Stomach (tissue), 9 donors: ENCODE measurements around the gene BAHD1. TPM values are rescaled to one million over a fixed set of nuclear protein-coding genes. Genes with fewer than 3 reads are reported as not detected.

Source experiments
- DNase-seq, 2 donors: peaks; one replicate each; pipeline versions ENCODE4 v3.0.0 to v3.0.0-alpha.2; 2013 to 2019
- H3K27ac ChIP-seq, 5 donors: fragments of 200-600 bp in 4 of 5; sonication (generic) in 4 of 5; one replicate each; pipeline ENCODE4 v1.5.1; 2013 to 2019; ENCODE audit warnings: mild to moderate bottlenecking in 1 of 5, moderate library complexity in 1 of 5
- H3K27me3 ChIP-seq, 3 donors: fragments of 200-600 bp; sonication (generic); one replicate each; pipeline ENCODE4 v1.5.1; 2017 to 2019; ENCODE audit warnings: mixed run types in 1 of 3
- H3K36me3 ChIP-seq, 4 donors: fragments of 200-600 bp; sonication (generic); 1 replicate in 3 of 4; 2 replicates in 1 of 4; pipeline ENCODE4 v1.5.1; 2016 to 2019
- H3K4me1 ChIP-seq, 4 donors: fragments of 200-600 bp; sonication (generic); one replicate each; pipeline ENCODE4 v1.5.1; 2016 to 2019
- H3K4me3 ChIP-seq, 4 donors: fragments of 200-600 bp; sonication (generic) in 3 of 4; one replicate each; pipeline ENCODE4 v1.5.1; 2016 to 2019; ENCODE audit warnings: mild to moderate bottlenecking in 1 of 4
- H3K9me3 ChIP-seq, 4 donors: fragments of 200-600 bp; sonication (generic); one replicate each; pipeline ENCODE4 v1.5.1; 2016 to 2019
- CTCF ChIP-seq, 7 experiments: fragments of 450-650 bp in 4 of 7; fragments of 200-600 bp in 3 of 7; sonication (generic) in 3 of 7; IDR thresholded peaks; one replicate each; pipeline ENCODE4 v1.5.1; 2016 to 2019; ENCODE audit warnings: antibody characterized with exemption in 7 of 7, control low read depth in 2 of 7, mild to moderate bottlenecking in 1 of 7
- EP300 ChIP-seq: sonication (generic); formaldehyde crosslinking; IDR thresholded peaks from one replicate; pipeline ENCODE4 v1.6.1; 2017; ENCODE audit warnings: antibody characterized with exemption
- POLR2A ChIP-seq, 4 donors: fragments of 450-650 bp; IDR thresholded peaks; one replicate each; pipeline ENCODE4 v1.6.1; 2016; ENCODE audit warnings: antibody characterized with exemption in 4 of 4, control low read depth in 2 of 4, mild to moderate bottlenecking in 1 of 4, moderate library complexity in 1 of 4
- POLR2AphosphoS5 ChIP-seq, 3 donors: sonication (generic); formaldehyde crosslinking; IDR thresholded peaks; one replicate each; pipeline ENCODE4 v1.6.1; 2016; ENCODE audit warnings: antibody characterized with exemption in 3 of 3
- WGBS, 5 donors: extraction: QIAGEN DNeasy Blood & Tissue Kit in 3 of 5; methylation state at CpG; one replicate each; pipeline versions ENCODE4 v1.1.5 to v1.1.7; 2013 to 2018; 5-methylcytosine and 5-hydroxymethylcytosine counted together
- intact Hi-C: fragments of 100-400 bp; cut with DNase I; formaldehyde crosslinking; loops from one replicate; pipeline ENCODE4 v1.15.1; 2023; ENCODE audit warnings: low total_unique reads
- polyA plus RNA-seq, 3 donors: library from polyadenylated mRNA; stranded (reverse); fragments of 200-250 nt; gene quantifications; one replicate each; pipeline ENCODE4 v1.2.3, GENCODE V29; 2013
- total RNA-seq, 5 donors: library from RNA; depleted of rRNA; stranded (reverse); fragments of >200 nt; gene quantifications; one replicate each; pipeline versions ENCODE4 v1.1.0 to v1.2.3, GENCODE V29; 2014 to 2016
- donor health status: healthy with polysubstance abuse.
- donor health status: Bipolar disorder and iron deficiency.
- donor health status: healthy.

Gene BAHD1
- total and polyA plus RNA-seq, 8 donors: 5.3 to 35.9 (median 9.9) TPM

GRCh38 chr15:40421246-40422157 is 19.3 kb upstream of the BAHD1 start:
- Histone ChIP-seq H3K27ac (peak overlapping the region in 4 of 5 donors; percentile 16 to 70 (median 61)), H3K4me3 (peak overlapping the region in 1 of 4 donors; percentile 13), H3K4me1 (peaks cover 20 to 28% (median 25%) of the 10 kb centered on the region in 4 donors), H3K27me3 (no peaks in the 10 kb centered on the region), H3K36me3 (peaks cover 4 to 28% (median 24%) of the 10 kb centered on the region in 4 donors), H3K9me3 (no peaks in the 10 kb centered on the region)
- intact Hi-C loops: loop anchor here (5.0 kb wide), 1 partner anchor 139 kb away; the partner anchor contains the start of gene ANKRD63
- TF ChIP-seq CTCF (IDR thresholded peaks at IDR 0.05) (peak in 5 of 7 experiments; percentile 81 to 97 (median 94)), POLR2A (IDR thresholded peaks at IDR 0.05) (no peak), POLR2AphosphoS5 (IDR thresholded peaks at IDR 0.05) (peak in 2 of 3 donors; percentile 20 to 70)
- 6 to 18% (median 9%) methylated on average over 19 to 31 of the region's 31 CpGs for WGBS, 5 donors
- peak; percentile 82 to 92 for DNase-seq

GRCh38 chr15:40424483-40425115 is 16.2 kb upstream of the BAHD1 start:
- peaks cover 20 to 27% (median 25%) of the 10 kb centered on the region in 4 donors for H3K4me1 ChIP-seq
- no peak overlapping the region for H3K27ac ChIP-seq
- H3K9me3 ChIP-seq: no peaks in the 10 kb centered on the region
- no peaks in the 10 kb centered on the region for H3K27me3 ChIP-seq
- DNase-seq: no peak
- H3K4me3 ChIP-seq: no peak overlapping the region
- peaks cover 0 to 14% (median 4%) of the 10 kb centered on the region in 4 donors for H3K36me3 ChIP-seq
- intact Hi-C loops: loop anchor here (5.0 kb wide), 1 partner anchor 142 kb away; the partner anchor contains the start of gene ANKRD63
- TF ChIP-seq CTCF (IDR thresholded peaks at IDR 0.05): no peak
- TF ChIP-seq EP300: no peak
- TF ChIP-seq POLR2AphosphoS5 (IDR thresholded peaks at IDR 0.05): no peak
- no peak for TF ChIP-seq POLR2A (IDR thresholded peaks at IDR 0.05)
- 84 to 92% (median 89%) methylated on average over 6 of the region's 6 CpGs for WGBS, 5 donors

- Histone ChIP-seq H3K4me3 (no peak overlapping the region), H3K9me3 (no peaks in the 10 kb centered on the region), H3K36me3 (peaks cover 0 to 14% (median 4%) of the 10 kb centered on the region in 4 donors), H3K4me1 (peaks cover 13 to 16% (median 15%) of the 10 kb centered on the region in 4 donors), H3K27me3 (no peaks in the 10 kb centered on the region), H3K27ac (no peak overlapping the region)
- intact Hi-C loops: no loop called here
- WGBS, 5 donors: 94 to 99% (median 97%) methylated on average over 5 of the region's 5 CpGs
- TF ChIP-seq CTCF (IDR thresholded peaks at IDR 0.05) (no peak), EP300 (no peak), POLR2AphosphoS5 (IDR thresholded peaks at IDR 0.05) (no peak), POLR2A (IDR thresholded peaks at IDR 0.05) (no peak)
- no peak for DNase-seq
Observed at GRCh38 chr15:40425681-40426080, 15.1 kb upstream of the BAHD1 start.

GRCh38 chr15:40427188-40427587 is 13.6 kb upstream of the BAHD1 start:
- no peaks in the 10 kb centered on the region for H3K27me3 ChIP-seq
- H3K27ac ChIP-seq: no peak overlapping the region
- TF ChIP-seq POLR2A (IDR thresholded peaks at IDR 0.05): no peak
- TF ChIP-seq EP300: no peak
- no peak for TF ChIP-seq POLR2AphosphoS5 (IDR thresholded peaks at IDR 0.05)
- TF ChIP-seq CTCF (IDR thresholded peaks at IDR 0.05): no peak
- peak in 1 of 2 donors; percentile 20 for DNase-seq
- H3K9me3 ChIP-seq: no peaks in the 10 kb centered on the region
- intact Hi-C loops: no loop called here
- WGBS, 5 donors: 89 to 94% (median 91%) methylated on average over 9 of the region's 9 CpGs
- H3K4me1 ChIP-seq: peaks cover 0 to 1% (median under 1%) of the 10 kb centered on the region in 4 donors
- peaks cover 0 to 14% (median 4%) of the 10 kb centered on the region in 4 donors for H3K36me3 ChIP-seq
- no peak overlapping the region for H3K4me3 ChIP-seq
